ENCODE data around the gene IL4.
A peak's percentile ranks its signal among the peaks of the same experiment; 100 is the strongest.

Gene IL4

DNA sequence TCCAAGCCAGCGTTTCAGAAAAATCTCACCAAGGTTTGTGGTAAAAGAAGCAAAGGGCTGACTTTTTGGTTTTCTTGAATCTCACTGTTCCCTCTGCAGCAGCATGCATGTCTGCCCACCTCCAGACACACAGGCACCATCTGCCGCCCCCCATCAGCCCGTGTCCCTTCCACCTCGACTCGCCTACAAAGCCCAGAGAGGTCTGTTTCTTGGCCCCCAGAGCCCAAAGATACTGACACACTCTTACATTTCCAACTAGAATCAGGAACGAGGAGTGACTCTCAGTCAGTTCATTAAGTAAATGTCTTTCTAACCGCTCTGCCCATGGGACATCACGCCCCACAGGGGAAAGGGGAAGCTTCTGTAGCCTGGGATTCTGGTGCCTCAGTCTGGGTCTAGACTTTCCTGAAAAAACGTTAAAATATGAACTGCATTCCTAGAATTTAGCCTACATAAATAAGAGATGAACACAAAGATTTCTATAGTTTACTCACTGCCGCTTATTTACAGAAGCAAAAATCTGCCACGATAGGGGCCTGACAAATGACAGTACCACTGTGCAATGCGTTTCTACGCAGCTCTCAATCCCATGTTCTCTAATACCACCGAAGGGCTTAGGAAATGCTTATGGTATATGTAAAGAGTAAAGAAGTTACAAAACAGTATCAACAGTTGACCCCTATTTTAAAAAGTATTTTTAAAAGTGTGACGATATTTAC lies 4.1 kb downstream of the IL4 start:
- no peak overlapping the region for H3K27ac Mint-ChIP-seq

DNA sequence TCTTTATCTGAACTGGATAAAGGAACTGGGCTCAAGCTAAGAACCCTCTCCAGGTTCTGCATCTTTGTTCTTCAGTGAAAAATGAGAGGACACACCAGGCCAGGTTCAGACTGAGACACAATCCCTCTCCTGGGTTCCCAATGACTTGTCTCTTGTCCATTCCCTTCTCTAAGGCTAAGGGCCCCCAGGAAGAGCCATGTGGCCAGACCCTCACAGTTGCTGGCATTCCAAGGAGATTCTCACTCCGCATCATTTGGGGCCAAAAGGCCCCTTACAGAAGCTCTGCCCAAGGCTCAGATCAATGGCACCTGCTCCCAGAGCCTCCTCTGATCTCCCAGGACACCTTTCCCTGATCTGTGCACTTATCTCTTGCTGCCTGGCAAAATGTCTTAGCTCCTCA lies 4.9 kb downstream of the IL4 start:
- Mint-ChIP-seq H3K36me3 (no peaks in the 10 kb centered on the region), H3K27ac (no peak overlapping the region), H3K4me3 (no peak overlapping the region), H3K4me1 (peaks cover 27% of the 10 kb centered on the region), H3K9me3 (no peaks in the 10 kb centered on the region)
- DNase-seq (ENCODE audit: low spot score in 2 of 2), result no peak
- ATAC-seq, result no peak

More for the DNA sequence above, 4.1 kb downstream of the IL4 start:
- Mint-ChIP-seq H3K36me3 (no peaks in the 10 kb centered on the region), H3K4me3 (no peak overlapping the region), H3K9me3 (no peaks in the 10 kb centered on the region), H3K4me1 (peaks cover 33% of the 10 kb centered on the region)
- ATAC-seq (no peak), DNase-seq (ENCODE audit: low spot score in 2 of 2) (no peak)

- DNase-seq (ENCODE audit: low spot score in 2 of 2) (no peak), ATAC-seq (no peak)
- no peak overlapping the region for H3K27ac Mint-ChIP-seq
These were observed 5.4 kb downstream of the IL4 start for GRCh38 chr5:132679166-132679565.

GRCh38 chr5:132679717-132680380 lies 6.1 kb downstream of the IL4 start:
- Mint-ChIP-seq H3K36me3 (no peaks in the 10 kb centered on the region), H3K27ac (no peak overlapping the region), H3K4me3 (no peak overlapping the region)

More at GRCh38 chr5:132679166-132679565, 5.4 kb downstream of the IL4 start:
- Mint-ChIP-seq H3K36me3 (no peaks in the 10 kb centered on the region), H3K9me3 (no peaks in the 10 kb centered on the region), H3K4me3 (no peak overlapping the region), H3K4me1 (peaks cover 23% of the 10 kb centered on the region)

GRCh38 chr5:132680780-132681475 lies 7.1 kb downstream of the IL4 start:
- no peaks in the 10 kb centered on the region for H3K9me3 Mint-ChIP-seq
- H3K27ac Mint-ChIP-seq, result no peak overlapping the region
- no peaks in the 10 kb centered on the region for H3K36me3 Mint-ChIP-seq
- peaks cover 14% of the 10 kb centered on the region for H3K4me1 Mint-ChIP-seq
- H3K4me3 Mint-ChIP-seq, result no peak overlapping the region
- no peak for ATAC-seq
- no peak for DNase-seq (ENCODE audit: low spot score in 2 of 2)

More at GRCh38 chr5:132679717-132680380, 6.1 kb downstream of the IL4 start:
- Mint-ChIP-seq H3K9me3 (no peaks in the 10 kb centered on the region), H3K4me1 (peaks cover 19% of the 10 kb centered on the region)
- DNase-seq (ENCODE audit: low spot score in 2 of 2) (no peak), ATAC-seq (no peak)

GRCh38 chr5:132681476-132681831 lies 7.7 kb downstream of the IL4 start:
- H3K9me3 Mint-ChIP-seq, result no peaks in the 10 kb centered on the region
- no peak overlapping the region for H3K4me3 Mint-ChIP-seq
- H3K4me1 Mint-ChIP-seq, result peaks cover 8% of the 10 kb centered on the region
- ATAC-seq (no peak), DNase-seq (ENCODE audit: low spot score in 2 of 2) (no peak)
- no peaks in the 10 kb centered on the region for H3K36me3 Mint-ChIP-seq
- H3K27ac Mint-ChIP-seq, result no peak overlapping the region

DNA sequence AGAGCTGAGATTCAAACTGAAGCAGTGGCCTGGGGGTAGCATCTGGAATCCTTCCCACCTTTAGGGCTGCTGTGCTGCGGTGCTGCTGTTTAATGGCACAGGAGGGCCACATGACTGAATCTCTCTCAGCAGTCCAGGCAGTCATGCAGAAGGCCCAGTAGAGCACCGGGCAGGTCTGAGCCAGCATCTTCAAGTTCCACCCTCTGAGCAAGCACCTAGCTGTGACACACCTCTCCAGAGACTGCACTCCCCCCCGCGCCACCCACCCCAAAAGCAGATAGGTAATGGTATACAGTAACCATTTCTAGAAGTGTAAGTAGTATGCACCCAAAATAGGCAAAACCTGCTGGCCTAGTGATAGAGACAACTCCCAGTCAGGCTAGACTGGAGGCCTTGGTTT lies 8.2 kb downstream of the IL4 start:
- Mint-ChIP-seq H3K4me1 (peaks cover 8% of the 10 kb centered on the region), H3K27ac (no peak overlapping the region), H3K36me3 (no peaks in the 10 kb centered on the region), H3K4me3 (no peak overlapping the region), H3K9me3 (no peaks in the 10 kb centered on the region)
- DNase-seq (ENCODE audit: low spot score in 2 of 2), result no peak
- no peak for ATAC-seq

DNA sequence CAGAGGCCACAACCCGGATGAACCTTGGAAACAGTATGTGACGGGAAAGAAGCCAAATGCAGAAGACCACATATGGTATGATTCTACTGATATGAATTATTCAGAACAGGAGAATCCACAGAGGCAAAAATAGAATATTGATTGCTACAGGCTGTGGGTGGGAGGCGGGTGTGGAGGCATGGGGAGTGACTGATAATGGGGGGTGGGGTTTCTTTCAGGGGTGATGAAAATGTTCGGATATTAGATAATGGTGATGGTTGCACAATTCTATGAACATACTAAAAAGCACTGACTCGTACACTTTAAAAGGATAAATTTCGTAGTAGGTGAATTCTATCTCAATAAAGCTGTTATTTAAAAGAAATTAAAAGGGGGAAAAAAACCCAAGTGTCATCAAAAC lies 10.7 kb downstream of the IL4 start:
- no peaks in the 10 kb centered on the region for H3K36me3 Mint-ChIP-seq
- no peak overlapping the region for H3K4me3 Mint-ChIP-seq
- ATAC-seq (no peak), DNase-seq (ENCODE audit: low spot score in 2 of 2) (no peak)
- peaks cover 23% of the 10 kb centered on the region for H3K4me1 Mint-ChIP-seq
- H3K27ac Mint-ChIP-seq, result no peak overlapping the region
- H3K9me3 Mint-ChIP-seq, result no peaks in the 10 kb centered on the region

- no peak overlapping the region for H3K4me3 Mint-ChIP-seq
- no peak overlapping the region for H3K27ac Mint-ChIP-seq
- H3K36me3 Mint-ChIP-seq, result no peaks in the 10 kb centered on the region
- ATAC-seq, result no peak
- no peak for DNase-seq (ENCODE audit: low spot score in 2 of 2)
- H3K9me3 Mint-ChIP-seq, result no peaks in the 10 kb centered on the region
- peaks cover 23% of the 10 kb centered on the region for H3K4me1 Mint-ChIP-seq
These were observed 11.3 kb downstream of the IL4 start for GRCh38 chr5:132684922-132685720.

DNA sequence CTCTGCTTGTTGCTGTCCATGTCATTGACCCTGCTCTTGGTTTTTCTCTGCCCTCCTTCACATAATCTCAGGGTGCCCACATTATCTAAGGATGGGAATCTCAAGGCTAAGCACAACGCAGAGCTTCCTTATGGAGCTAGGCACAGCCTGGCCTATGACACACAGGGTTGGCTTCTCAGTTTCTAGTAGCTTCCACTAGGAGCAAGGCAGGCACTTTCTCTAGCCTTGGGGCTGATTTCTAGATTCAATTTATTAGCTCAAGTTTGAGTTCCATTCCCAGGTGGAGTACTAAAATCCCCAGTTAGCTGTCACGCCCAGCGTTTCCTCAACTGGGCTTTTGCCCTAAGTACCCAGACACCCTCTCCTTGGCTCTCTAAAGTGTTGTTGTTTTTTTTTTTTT lies 12.4 kb downstream of the IL4 start:
- ATAC-seq (no peak), DNase-seq (ENCODE audit: low spot score in 2 of 2) (no peak)
- Mint-ChIP-seq H3K9me3 (no peaks in the 10 kb centered on the region), H3K4me3 (no peak overlapping the region), H3K4me1 (peaks cover 23% of the 10 kb centered on the region), H3K27ac (no peak overlapping the region), H3K36me3 (no peaks in the 10 kb centered on the region)

- Mint-ChIP-seq H3K4me1 (peaks cover 29% of the 10 kb centered on the region), H3K4me3 (no peak overlapping the region), H3K27ac (peak overlapping the region; percentile 6), H3K36me3 (peaks cover 13% of the 10 kb centered on the region), H3K9me3 (no peaks in the 10 kb centered on the region)
- ATAC-seq (peak; percentile 91), DNase-seq (ENCODE audit: low spot score in 2 of 2) (no peak)
These were observed 14.2 kb downstream of the IL4 start for GRCh38 chr5:132687995-132688394.

DNA sequence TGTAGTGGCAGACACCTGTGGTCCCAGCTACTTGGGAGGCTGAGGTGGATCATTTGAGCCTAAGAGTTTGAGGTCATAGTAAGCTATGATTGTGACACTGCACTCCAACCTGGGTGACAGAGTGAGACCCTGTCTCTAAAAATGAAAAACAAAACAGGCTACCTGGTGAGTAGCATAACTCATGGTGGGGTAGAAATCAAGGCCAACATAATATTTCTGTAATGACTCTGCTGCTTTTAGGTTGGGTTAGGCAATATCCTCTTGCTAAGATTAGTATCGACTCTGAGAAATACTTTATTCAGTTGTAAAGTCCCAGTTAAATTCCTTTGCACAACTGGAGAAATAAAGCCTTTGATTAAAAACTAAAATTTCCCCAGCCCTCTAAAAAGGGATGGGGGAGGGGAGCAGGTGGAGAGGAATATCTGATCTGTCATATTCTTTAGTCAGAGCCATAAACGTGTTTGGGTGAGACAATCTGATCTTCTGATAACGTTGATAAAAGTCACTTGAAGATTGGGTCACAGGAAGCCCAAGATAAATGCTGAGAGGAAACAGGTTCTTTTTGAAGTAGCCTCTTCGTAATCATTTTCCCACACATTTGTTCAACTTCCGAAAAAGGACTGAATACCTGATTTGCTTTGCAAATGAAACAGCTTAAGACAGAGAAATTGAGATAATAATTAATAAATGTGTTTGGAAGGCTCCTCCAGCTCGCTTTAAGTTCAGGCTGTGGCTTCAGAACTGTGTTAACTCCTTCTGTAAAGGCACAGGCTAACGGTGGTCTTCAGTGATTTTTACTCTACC lies 14.9 kb downstream of the IL4 start:
- Mint-ChIP-seq H3K36me3 (peaks cover 18% of the 10 kb centered on the region), H3K9me3 (no peaks in the 10 kb centered on the region), H3K4me3 (no peak overlapping the region), H3K4me1 (peaks cover 29% of the 10 kb centered on the region), H3K27ac (peak overlapping the region; percentile 43)
- DNase-seq (ENCODE audit: low spot score in 2 of 2) (no peak), ATAC-seq (peak; percentile 69)

DNA sequence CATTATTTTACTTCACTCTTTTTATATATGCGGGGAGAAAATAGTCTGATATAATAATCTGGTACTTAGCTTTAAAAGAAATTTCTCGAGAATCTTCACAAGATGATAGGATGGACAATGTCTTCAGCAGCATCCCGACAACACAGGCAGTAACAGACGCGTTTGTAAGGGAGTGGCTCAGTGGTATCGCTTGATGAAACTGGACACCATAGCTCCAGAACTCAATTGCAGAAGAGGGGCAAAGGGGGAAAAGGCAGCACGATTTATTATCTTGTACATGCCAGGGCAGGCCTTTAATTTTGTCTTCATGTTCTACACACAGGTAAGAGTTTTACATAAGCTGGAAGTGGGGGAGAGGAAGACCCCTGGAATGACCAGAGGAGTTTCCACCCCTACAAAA lies 15.7 kb downstream of the IL4 start:
- H3K9me3 Mint-ChIP-seq, result no peaks in the 10 kb centered on the region
- DNase-seq (ENCODE audit: low spot score in 2 of 2) (no peak), ATAC-seq (no peak)
- no peak overlapping the region for H3K4me3 Mint-ChIP-seq
- peaks cover 18% of the 10 kb centered on the region for H3K36me3 Mint-ChIP-seq
- peaks cover 29% of the 10 kb centered on the region for H3K4me1 Mint-ChIP-seq
- no peak overlapping the region for H3K27ac Mint-ChIP-seq

- H3K4me1 Mint-ChIP-seq, result peaks cover 24% of the 10 kb centered on the region
- no peaks in the 10 kb centered on the region for H3K9me3 Mint-ChIP-seq
- DNase-seq (ENCODE audit: low spot score in 2 of 2), result no peak
- H3K4me3 Mint-ChIP-seq, result no peak overlapping the region
- H3K27ac Mint-ChIP-seq, result no peak overlapping the region
- no peak for ATAC-seq
- peaks cover 18% of the 10 kb centered on the region for H3K36me3 Mint-ChIP-seq
These were observed 16.4 kb downstream of the IL4 start for GRCh38 chr5:132690156-132690555.
